Body of pancreas (tissue), 4 donors: ENCODE data around the gene ABCC12. TPM values are rescaled to one million over a fixed set of nuclear protein-coding genes. Genes with fewer than 3 reads are reported as not detected.
"Not testable (repeated sequence)": the region's sequence is repeated elsewhere in the genome, so short reads cannot be mapped to it uniquely, and the experiment has no call there.

Source experiments
- ATAC-seq: fragments of 150-250 bp; one replicate; pipeline ENCODE4 v1.9.1; 2016
- DNase-seq, 4 donors: peaks; one replicate each; pipeline ENCODE4 v3.0.0-alpha.2; 2019
- H3K27ac ChIP-seq, 4 donors: fragments of 200-600 bp; sonication (generic); 1 replicate in 3 of 4; 2 replicates in 1 of 4; pipeline versions ENCODE4 v1.5.1 to v1.6.1; 2016 to 2019; ENCODE audit warnings: mild to moderate bottlenecking in 1 of 4, mixed read lengths in 1 of 4, moderate library complexity in 1 of 4
- H3K27me3 ChIP-seq, 2 donors: fragments of 200-600 bp; sonication (generic); one replicate each; pipeline ENCODE4 v1.6.0; 2016; ENCODE audit warnings: mild to moderate bottlenecking in 1 of 2
- H3K36me3 ChIP-seq, 2 donors: fragments of 200-600 bp; sonication (generic); replicated peaks in 1 of 2; 2 replicates each; pipeline ENCODE4 v1.5.1; 2016; ENCODE audit warnings: low read depth in 2 of 2; ENCODE audit not compliant: insufficient read depth in 1 of 2
- H3K4me1 ChIP-seq: fragments of 200-600 bp; sonication (generic); one replicate; pipeline ENCODE4 v1.6.0; 2016
- H3K4me3 ChIP-seq, 2 donors: fragments of 200-600 bp; sonication (generic); 1 replicate in 1 of 2; 2 replicates in 1 of 2; pipeline ENCODE4 v1.5.1; 2016 to 2019
- H3K9me3 ChIP-seq, 3 donors: fragments of 200-600 bp; sonication (generic); 1 replicate in 2 of 3; 2 replicates in 1 of 3; pipeline ENCODE4 v1.5.1; 2016
- POLR2A ChIP-seq, 3 donors: fragments of 450-650 bp; IDR thresholded peaks; one replicate each; pipeline ENCODE4 v1.6.1; 2016; ENCODE audit warnings: antibody characterized with exemption in 3 of 3, mild to moderate bottlenecking in 2 of 3
- WGBS, 2 donors: methylation state at CpG; one replicate each; pipeline ENCODE4 v1.1.5; 2017; 5-methylcytosine and 5-hydroxymethylcytosine counted together
- intact Hi-C: fragments of 100-400 bp; cut with DNase I; formaldehyde crosslinking; loops from one replicate; pipeline ENCODE4 v1.15.1; 2023
- total RNA-seq, 2 donors: library from RNA; depleted of rRNA; stranded (reverse); fragments of >200 nt; gene quantifications; one replicate each; pipeline ENCODE4 v1.1.0, GENCODE V29; 2016
- TF ChIP-seq, protein P1 (sequence below), 7 experiments: fragments of 450-650 bp in 4 of 7; fragments of 200-600 bp in 3 of 7; sonication (generic) in 3 of 7; IDR thresholded peaks; one replicate each; pipeline ENCODE4 v1.5.1; 2016 to 2019; ENCODE audit warnings: antibody characterized with exemption in 7 of 7

The ABCC12 gene
- total RNA-seq, 2 donors from 2014 or later, result not detected

DNA sequence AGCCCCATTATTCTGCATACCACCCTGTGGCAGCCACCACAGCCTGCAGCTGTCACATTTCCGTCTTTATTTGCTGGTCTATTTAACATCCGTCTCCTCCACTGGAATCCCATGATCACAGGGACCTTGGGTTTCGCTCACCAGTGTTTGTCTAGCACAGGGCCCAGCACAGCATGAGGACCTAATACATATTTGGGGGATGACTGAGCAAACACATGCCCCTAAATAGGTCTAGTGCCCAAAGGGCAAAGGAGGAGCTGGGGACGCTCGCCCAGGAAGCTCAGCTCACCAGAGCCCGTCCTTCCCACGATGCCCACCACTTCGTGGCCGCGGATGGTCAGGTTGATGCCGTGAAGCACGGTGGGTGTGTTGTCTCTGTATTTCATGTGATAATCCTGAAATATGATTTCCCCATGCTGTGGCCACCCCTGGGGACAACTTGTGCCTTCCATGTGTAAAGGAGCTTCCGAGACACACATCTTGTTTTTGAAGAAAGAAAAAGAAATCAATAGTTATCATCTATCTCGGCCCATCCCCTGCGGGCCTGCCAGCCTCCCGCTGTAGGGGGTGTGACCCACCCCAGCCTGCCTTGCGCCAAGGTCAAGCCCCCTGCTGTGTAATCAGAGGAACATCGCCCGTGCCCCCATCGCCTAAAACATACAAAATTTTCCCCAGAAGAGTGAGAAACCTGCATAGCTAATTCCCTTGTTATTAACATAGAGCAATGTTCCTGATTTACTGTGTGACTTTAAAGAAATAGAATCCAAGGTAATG is 21.0 kb upstream of the ABCC12 start:
- H3K27ac ChIP-seq, result no peak overlapping the region
- DNase-seq (no peak), ATAC-seq (no peak)
- no peaks in the 10 kb centered on the region for H3K4me1 ChIP-seq
- TF ChIP-seq, protein P1, sequence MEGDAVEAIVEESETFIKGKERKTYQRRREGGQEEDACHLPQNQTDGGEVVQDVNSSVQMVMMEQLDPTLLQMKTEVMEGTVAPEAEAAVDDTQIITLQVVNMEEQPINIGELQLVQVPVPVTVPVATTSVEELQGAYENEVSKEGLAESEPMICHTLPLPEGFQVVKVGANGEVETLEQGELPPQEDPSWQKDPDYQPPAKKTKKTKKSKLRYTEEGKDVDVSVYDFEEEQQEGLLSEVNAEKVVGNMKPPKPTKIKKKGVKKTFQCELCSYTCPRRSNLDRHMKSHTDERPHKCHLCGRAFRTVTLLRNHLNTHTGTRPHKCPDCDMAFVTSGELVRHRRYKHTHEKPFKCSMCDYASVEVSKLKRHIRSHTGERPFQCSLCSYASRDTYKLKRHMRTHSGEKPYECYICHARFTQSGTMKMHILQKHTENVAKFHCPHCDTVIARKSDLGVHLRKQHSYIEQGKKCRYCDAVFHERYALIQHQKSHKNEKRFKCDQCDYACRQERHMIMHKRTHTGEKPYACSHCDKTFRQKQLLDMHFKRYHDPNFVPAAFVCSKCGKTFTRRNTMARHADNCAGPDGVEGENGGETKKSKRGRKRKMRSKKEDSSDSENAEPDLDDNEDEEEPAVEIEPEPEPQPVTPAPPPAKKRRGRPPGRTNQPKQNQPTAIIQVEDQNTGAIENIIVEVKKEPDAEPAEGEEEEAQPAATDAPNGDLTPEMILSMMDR (IDR thresholded peaks at IDR 0.05), result no peak
- TF ChIP-seq POLR2A (IDR thresholded peaks at IDR 0.05), result no peak
- H3K4me3 ChIP-seq, result no peak overlapping the region
- H3K9me3 ChIP-seq, result no peaks in the 10 kb centered on the region
- intact Hi-C loops, result no loop called here
- no peaks in the 10 kb centered on the region for H3K27me3 ChIP-seq
- no peaks in the 10 kb centered on the region for H3K36me3 ChIP-seq
- 74 to 78% methylated on average over 20 of the region's 20 CpGs for WGBS, 2 donors

DNA sequence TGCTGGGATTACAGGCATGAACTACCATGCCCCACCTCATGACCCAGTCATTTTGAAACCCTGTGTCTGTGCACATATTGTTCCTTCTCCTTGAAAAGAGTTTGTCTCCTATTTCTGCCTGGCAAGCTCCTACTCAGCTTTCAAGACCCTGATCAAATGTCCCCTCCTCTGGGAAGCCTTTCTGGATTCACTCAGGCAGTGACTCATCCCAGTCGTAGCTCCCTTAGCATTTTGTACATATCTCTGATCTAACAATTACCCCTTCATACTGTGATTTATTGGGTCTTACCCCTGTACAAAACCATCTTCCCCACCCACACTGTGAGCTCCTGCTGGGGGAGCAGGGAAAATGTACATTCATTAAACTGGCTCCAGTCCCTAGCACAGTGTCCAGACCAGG is 18.1 kb upstream of the ABCC12 start:
- ATAC-seq (no peak), DNase-seq (no peak)
- Histone ChIP-seq H3K27me3 (no peaks in the 10 kb centered on the region), H3K36me3 (no peaks in the 10 kb centered on the region), H3K4me1 (no peaks in the 10 kb centered on the region), H3K9me3 (no peaks in the 10 kb centered on the region), H3K27ac (no peak overlapping the region), H3K4me3 (no peak overlapping the region)
- intact Hi-C loops, result no loop called here
- WGBS, 2 donors, result 73 to 91% methylated on average over 1 of the region's 1 CpG
- no peak for TF ChIP-seq POLR2A (IDR thresholded peaks at IDR 0.05)
- TF ChIP-seq, protein P1 (IDR thresholded peaks at IDR 0.05), result no peak

DNA sequence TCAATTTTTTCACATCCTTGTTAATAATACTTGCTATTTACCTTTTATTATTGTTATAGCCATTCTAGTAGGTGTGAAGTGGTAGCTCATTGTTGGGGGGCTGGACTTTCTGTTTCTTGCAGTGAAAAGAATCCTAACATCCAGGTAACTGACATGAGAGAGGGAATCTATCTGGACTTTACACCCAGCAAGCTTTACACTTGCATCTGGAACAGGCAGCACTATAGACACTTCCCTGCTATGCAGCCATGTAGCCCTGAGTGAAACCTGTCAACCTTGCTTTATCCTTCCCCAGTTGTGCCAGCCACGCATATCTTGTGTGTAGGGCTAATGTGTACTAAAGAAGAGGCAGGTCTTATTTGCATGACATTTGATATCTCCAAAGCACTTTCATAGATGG is 16.9 kb upstream of the ABCC12 start:
- H3K9me3 ChIP-seq, result no peaks in the 10 kb centered on the region
- intact Hi-C loops, result no loop called here
- no peak overlapping the region for H3K4me3 ChIP-seq
- no peaks in the 10 kb centered on the region for H3K4me1 ChIP-seq
- 62 to 100% methylated on average over 1 of the region's 1 CpG for WGBS, 2 donors
- no peak for ATAC-seq
- no peaks in the 10 kb centered on the region for H3K36me3 ChIP-seq
- H3K27ac ChIP-seq, result no peak overlapping the region
- DNase-seq, result no peak
- TF ChIP-seq, protein P1 (IDR thresholded peaks at IDR 0.05), result no peak
- TF ChIP-seq POLR2A (IDR thresholded peaks at IDR 0.05), result no peak
- no peaks in the 10 kb centered on the region for H3K27me3 ChIP-seq

DNA sequence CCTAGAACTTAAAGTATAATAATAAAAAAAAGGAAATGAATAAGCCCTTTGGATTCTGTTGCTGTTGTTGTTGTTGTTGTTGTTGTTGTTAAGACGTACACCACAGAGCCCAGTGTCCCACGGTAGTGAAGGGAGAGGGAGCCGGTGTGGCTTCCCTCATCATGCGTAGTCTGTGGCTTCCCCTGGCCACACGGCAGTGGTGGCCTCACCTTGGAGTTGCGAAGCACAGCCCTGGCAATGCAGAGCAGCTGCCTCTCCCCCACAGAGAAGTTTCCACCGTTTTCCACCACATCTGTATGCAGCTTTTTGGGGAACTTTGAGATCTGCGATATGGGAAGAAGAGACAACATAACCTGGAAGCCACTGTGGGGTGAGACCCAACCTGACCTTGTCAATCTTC is 14.1 kb upstream of the ABCC12 start:
- no peaks in the 10 kb centered on the region for H3K36me3 ChIP-seq
- DNase-seq (no peak), ATAC-seq (no peak)
- H3K27me3 ChIP-seq, result no peaks in the 10 kb centered on the region
- intact Hi-C loops, result loop anchor here (10.0 kb wide), 2 partner anchors 1025 to 1125 kb away; partner anchors contain the start of gene NETO2
- TF ChIP-seq POLR2A (IDR thresholded peaks at IDR 0.05), result no peak
- TF ChIP-seq, protein P1 (IDR thresholded peaks at IDR 0.05), result no peak
- no peak overlapping the region for H3K27ac ChIP-seq
- no peak overlapping the region for H3K4me3 ChIP-seq
- no peaks in the 10 kb centered on the region for H3K9me3 ChIP-seq
- 73 to 79% methylated on average over 8 of the region's 8 CpGs for WGBS, 2 donors
- H3K4me1 ChIP-seq, result peaks cover 7% of the 10 kb centered on the region

DNA sequence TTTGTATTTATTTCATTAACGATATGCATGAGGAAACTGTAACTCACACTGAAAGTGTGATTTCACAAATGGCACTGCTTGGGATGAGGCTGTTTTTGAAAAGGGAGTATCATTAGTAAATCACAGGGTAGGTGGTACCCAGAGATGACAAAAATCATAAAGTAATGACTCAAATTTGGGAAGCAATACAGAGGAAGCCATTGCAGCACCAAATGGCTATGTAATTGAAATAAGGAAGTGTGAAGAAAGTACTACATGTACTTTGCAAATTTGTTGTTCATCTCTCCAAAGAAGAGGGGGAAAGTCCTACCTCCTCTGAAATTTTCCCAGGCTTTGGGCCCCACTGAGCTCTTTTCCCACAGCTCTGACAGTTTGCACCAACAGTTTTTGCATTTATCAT is 12.3 kb upstream of the ABCC12 start:
- intact Hi-C loops, result loop anchor here (10.0 kb wide), 2 partner anchors 1023 to 1123 kb away; partner anchors contain the start of gene NETO2
- ATAC-seq, result no peak
- no peak for DNase-seq
- H3K4me1 ChIP-seq, result peaks cover 9% of the 10 kb centered on the region
- WGBS, 2 donors, result 54 to 64% methylated on average over 1 of the region's 1 CpG
- H3K36me3 ChIP-seq, result no peaks in the 10 kb centered on the region
- H3K4me3 ChIP-seq, result no peak overlapping the region
- no peaks in the 10 kb centered on the region for H3K27me3 ChIP-seq
- H3K27ac ChIP-seq, result no peak overlapping the region
- TF ChIP-seq, protein P1 (IDR thresholded peaks at IDR 0.05), result no peak
- no peak for TF ChIP-seq POLR2A (IDR thresholded peaks at IDR 0.05)
- no peaks in the 10 kb centered on the region for H3K9me3 ChIP-seq

DNA sequence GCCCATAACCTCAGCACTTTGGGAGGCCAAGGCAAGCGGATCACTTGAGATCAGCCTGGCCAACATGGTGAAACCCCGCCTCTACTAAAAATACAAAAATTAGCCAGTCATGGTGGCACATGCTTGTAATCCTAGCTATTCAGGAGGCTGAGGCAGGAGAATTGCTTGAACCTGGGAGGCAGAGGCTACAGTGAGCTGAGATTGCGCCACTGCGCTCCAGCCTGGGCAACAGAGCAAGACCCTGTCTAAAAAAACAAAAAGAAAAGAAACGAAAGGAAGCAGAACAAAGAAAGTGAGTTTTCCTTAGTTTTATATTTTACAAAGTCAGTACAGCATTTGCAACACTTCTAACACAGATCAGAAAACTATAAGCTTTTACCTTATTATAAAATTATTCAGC is 10.8 kb upstream of the ABCC12 start:
- WGBS, 2 donors, result 85 to 93% methylated on average over 5 of the region's 5 CpGs
- ATAC-seq, H3K4me3 ChIP-seq, H3K36me3 ChIP-seq, DNase-seq, H3K9me3 ChIP-seq, H3K27me3 ChIP-seq, H3K4me1 ChIP-seq, H3K27ac ChIP-seq: not testable (repeated sequence)
- intact Hi-C loops, result loop anchor here (10.0 kb wide), 2 partner anchors 1022 to 1122 kb away; partner anchors contain the start of gene NETO2
